Measurements from ENCODE around the gene CDK5RAP2.
"Not testable (repeated sequence)": the region's sequence is repeated elsewhere in the genome, so short reads cannot be mapped to it uniquely, and the experiment has no call there.

Gene CDK5RAP2

DNA sequence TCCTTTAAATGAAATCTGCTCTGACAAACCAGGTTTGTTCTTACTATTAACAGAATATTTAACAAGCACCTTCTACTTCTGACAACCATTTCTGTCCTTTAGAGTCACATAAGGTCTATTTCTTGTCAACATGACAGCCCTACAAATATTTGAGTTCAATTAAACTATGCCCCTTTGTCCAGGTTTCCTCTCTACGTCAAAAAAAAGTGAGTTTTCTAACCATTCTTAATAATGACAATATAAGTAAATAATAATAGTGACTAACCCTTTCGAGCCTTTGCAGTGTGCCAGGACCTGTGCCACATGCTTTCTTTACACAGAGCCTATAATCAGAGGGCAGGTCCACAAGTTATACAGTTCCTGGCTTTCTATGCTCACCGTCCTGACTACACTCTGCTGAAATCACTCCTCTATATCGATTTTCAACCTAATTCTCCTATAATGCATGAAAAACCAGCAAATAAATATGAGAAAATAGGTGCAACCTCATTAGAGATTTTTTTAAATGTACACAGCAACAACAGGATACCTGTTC is 115.0 kb downstream of the CDK5RAP2 start:
- no peak for DNase-seq (ENCODE audit: low spot score)

DNA sequence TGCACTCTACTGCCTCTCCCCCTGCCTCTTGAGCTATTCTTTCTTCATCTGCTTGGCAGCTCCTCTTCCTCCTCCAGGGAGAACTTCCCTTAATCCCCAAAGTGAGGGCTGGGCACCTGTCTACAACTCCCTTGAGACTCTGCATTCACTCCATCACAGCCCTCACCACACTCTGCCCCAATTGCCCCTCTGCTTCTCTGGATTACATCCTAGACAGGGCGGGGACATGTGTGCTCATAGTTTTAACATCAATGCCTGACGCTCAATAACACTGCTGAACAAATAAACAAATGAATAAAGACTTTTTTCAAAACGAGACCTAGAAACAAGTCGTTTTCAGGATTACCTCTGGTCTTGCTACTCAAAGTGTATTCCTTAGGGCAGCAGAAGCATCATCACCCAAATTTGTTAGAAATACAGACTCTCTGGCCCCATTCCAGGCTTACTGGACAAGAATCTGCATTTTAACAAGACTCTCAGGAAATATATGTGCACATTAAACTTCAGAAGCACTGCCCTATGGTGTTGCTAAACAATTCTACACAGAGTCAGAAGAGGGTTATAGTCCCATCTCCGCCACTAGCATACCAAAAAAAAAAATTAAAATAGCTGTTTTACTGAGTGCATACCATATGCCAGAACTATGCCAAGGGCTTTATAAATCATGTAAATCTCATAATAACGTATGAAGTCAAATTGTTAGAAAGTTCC is 115.6 kb downstream of the CDK5RAP2 start:
- no peak for DNase-seq (ENCODE audit: low spot score)

- no peak for DNase-seq (ENCODE audit: low spot score)
These were observed 116.2 kb downstream of the CDK5RAP2 start for GRCh38 chr9:120463765-120464164.

GRCh38 chr9:120461677-120462076 is 118.3 kb downstream of the CDK5RAP2 start:
- DNase-seq (ENCODE audit: low spot score), result not testable (repeated sequence)

- DNase-seq (ENCODE audit: low spot score), result no peak
These were observed 123.7 kb downstream of the CDK5RAP2 start for GRCh38 chr9:120456218-120456617.

- no peak for DNase-seq (ENCODE audit: low spot score)
These were observed 125.5 kb downstream of the CDK5RAP2 start for GRCh38 chr9:120454467-120454866.

- DNase-seq (ENCODE audit: low spot score), result no peak
These were observed 126.2 kb downstream of the CDK5RAP2 start for GRCh38 chr9:120453792-120454191.

DNA sequence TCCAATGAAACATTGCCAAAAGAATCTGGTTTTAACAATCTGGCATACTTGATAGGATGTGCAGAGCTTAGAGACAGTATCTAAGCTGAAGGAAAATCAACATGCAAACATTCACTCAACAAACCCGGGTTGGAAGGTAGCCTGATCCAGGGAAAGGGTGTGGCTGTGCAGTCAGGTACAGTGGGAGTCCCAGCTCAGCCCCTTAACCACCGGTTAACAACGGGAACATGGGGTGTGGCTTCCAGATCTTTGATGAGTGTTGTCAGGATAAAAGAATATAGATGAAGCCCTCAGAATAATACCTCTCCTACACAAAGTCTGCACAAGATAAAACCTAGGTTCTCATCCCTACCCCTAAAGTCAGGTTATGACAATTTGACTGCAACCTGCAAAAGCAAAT is 127.3 kb downstream of the CDK5RAP2 start:
- DNase-seq (ENCODE audit: low spot score), result no peak

- no peak for DNase-seq (ENCODE audit: low spot score)
These were observed 129.1 kb downstream of the CDK5RAP2 start for GRCh38 chr9:120450916-120451315.

GRCh38 chr9:120449566-120449965 is 130.4 kb downstream of the CDK5RAP2 start:
- no peak for DNase-seq (ENCODE audit: low spot score)

GRCh38 chr9:120447959-120448500 is 131.9 kb downstream of the CDK5RAP2 start:
- no peak for DNase-seq (ENCODE audit: low spot score)

GRCh38 chr9:120446671-120447070 is 133.3 kb downstream of the CDK5RAP2 start:
- no peak for DNase-seq (ENCODE audit: low spot score)

DNA sequence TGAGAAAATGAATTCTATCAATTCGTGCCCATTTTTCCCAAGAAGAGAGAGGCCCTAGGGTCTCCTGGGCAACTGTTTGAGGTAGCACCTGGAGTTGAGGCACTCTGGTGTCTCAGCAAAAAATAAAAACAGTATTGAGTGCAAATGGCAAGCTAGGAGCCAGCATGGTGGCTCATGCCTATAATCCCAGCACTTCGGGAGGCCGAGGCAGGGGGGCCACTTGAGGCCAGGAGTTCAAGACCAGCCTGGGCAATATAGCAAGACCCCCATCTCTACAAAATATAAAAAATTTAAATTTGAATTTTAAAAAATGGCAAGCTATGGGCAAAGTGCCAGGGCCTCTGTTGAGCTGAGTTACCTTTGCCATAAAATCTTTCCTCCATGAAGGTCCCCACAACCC is 136.0 kb downstream of the CDK5RAP2 start:
- no peak for DNase-seq (ENCODE audit: low spot score)

GRCh38 chr9:120443489-120443888 is 136.5 kb downstream of the CDK5RAP2 start:
- DNase-seq (ENCODE audit: low spot score), result no peak

- DNase-seq (ENCODE audit: low spot score), result no peak
These were observed 137.5 kb downstream of the CDK5RAP2 start for GRCh38 chr9:120442308-120442995.

DNA sequence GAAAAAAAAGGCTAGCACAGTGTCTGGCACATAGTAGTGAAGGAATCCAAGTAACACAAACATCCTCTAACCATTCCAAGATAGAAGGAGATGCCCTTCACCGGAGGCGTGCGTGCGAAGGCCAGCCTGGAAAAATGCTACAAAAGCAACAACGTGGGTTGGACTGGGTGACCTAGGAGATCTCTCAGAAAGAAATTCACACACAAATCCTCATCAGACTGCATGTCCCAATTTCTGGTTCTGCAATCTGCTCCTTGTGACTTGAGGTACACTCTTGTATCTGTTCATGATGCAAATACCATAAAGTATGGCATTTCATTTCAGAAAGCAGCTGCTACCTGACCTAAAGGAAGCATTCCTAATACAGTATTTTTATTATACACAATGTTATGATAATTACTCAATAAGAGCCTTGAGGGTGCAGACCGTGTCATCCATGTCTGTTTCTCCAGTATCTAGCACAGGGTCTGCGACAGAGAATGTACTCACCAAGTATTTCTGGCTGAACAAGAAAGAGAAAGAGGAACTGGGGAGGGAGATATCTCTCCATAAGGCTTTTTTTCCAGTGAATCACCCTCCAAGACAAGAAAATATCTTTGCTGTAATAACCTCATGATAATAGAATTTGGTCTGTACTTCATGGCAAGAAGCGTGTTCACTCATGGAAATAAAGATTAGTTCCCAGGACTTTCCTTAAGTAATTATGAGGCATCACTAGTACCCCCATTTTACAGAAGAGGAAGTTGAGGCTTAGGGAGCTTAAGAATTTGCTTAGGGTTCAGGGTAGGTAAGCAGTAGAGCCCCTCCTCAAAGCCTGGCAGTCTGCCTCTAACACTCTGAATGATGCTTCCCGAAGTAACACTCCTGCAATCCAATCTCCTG is 138.3 kb downstream of the CDK5RAP2 start:
- DNase-seq (ENCODE audit: low spot score), result no peak

GRCh38 chr9:120440791-120441190 is 139.2 kb downstream of the CDK5RAP2 start:
- no peak for DNase-seq (ENCODE audit: low spot score)

DNA sequence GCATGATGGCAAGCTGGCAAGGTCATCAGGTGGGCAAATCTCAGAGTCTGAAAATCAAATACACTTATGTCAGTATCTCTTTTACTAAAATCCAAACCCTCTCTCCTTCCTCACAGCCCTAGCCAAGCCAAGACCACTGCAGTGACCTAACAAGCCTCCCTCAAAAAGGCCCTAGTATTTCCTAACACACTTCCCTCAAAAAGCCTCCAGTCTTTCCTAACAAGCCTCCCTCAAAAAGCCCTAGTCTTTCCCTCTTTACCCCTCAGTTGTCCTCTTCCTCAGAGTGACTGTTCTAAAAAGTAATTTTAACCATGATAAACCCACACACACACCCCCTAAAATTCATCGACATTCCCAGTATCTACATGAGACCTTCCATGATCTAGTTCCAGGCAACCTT is 140.0 kb downstream of the CDK5RAP2 start:
- no peak for DNase-seq (ENCODE audit: low spot score)

- DNase-seq (ENCODE audit: low spot score), result no peak
These were observed 141.0 kb downstream of the CDK5RAP2 start for GRCh38 chr9:120438836-120439546.

DNA sequence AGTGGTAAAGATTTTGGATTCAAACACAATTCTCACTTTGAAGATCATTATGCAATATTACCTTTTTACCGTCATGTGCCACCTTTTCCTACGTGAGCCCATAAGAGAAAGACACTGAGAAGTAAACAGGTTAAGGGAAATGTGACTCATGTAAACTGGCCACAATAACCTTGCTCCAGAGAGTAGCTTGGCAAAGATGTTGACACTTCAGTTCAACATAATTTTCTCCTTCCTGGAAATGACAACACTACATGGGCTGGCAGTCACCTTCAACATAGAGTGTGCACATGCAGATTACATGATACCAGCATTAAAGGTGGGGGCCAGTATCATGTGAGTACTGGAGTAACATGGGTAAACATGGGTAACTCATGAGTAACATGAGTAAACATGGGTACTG is 141.9 kb downstream of the CDK5RAP2 start:
- peak; percentile 44 for DNase-seq (ENCODE audit: low spot score)

DNA sequence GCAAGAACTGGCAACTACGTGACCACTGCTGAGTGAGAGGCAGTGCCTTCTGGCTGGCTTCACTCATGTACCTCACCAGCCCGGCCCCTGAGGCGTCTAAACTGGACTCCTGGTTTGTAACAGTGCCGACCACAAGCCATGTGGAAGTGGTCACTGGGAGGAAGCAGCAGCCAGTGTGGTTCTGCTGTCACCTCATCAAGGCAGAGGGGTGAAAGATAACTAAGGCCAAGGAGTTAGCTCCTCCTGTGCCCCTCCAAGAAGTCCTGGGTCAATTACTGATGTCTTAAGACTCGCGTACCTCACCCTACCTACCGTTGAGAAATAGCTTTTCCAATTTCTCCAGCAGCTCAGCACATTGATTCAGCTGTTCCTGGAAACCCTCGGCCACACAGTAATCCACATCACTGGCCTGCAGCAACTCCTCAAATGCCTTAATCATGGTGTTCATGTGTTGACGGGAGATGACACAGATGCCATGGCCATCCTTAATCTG is 142.9 kb downstream of the CDK5RAP2 start:
- peak; percentile 16 for DNase-seq (ENCODE audit: low spot score)
